ENCODE results near the gene SLC7A10.

SLC7A10 gene

DNA sequence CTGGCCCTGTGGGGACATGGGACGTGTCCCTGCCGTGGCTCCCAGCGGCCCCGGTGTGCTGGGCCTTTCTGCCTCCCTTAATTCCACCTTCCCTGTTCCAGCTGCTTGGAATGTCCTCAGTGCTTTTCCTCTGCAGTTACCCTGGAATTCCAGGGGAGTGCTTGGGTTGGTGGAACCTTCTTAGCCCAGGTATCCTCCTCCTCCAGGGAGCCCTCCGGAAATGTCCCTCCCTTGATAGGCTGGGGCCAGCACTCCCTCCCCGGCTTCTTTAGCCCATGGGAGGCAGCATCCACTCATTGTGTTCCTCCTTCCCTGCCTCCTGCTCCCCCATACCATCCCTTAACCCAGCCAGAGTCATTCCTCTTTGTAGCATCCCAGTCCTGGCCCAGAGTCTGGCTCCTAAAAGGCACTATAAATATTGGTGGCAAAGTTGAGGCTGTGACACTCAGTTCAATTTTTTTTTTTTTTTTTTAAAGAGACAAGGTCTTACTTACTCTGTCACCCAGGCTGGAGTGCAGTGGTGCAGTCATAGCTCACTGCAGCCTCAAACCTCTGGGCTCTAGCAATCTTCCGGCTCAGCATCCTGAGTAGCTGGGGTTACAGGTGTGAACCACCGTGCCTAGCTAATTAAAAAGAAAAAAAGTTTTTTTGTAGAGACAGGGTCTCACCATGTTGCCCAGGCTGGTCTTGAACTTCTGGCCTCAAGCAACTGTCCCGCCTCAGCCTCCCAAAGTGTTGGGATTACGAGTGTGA is 13.7 kb upstream of the SLC7A10 start:
- no peak for DNase-seq (ENCODE audit: low read depth)
- H3K4me3 ChIP-seq (ENCODE audit: low read depth, low read length), result no peak overlapping the region
- TF ChIP-seq CTCF (IDR thresholded peaks at IDR 0.05; ENCODE audit: low read depth, low read length, missing control alignments), result no peak

DNA sequence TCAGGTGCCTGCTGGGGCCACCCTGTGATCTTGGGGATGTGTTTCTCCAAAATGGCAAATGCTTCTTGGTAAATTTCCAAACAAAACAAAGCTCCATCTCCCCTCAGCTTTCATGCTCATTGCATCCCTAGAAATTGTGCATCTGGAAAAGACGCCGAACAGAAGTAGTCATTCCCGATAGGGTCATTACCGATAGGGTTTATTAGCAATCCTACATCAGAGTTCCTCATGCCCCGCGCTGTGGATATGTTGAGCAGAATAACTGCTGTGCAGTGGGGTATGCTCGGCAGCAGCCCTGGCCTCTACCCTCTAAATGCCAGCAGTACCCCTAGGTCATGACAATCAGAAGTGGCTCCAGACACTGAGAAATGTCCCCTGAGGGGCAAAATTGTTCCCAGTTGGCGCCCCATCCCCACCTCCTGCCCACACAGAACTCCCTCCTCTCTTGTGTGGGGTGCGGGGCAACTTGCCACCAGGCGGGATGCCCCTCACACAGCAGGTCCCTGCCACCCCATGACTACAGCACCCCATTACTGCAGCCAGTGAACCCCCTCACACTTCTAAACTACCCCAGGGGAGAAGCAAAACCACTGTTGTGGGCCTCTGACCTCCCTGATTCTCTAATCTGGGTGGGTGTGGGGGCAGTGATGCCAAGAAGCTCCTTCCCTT is 13.0 kb upstream of the SLC7A10 start:
- TF ChIP-seq CTCF (IDR thresholded peaks at IDR 0.05; ENCODE audit: low read depth, low read length, missing control alignments), result no peak
- DNase-seq (ENCODE audit: low read depth), result no peak
- no peak overlapping the region for H3K4me3 ChIP-seq (ENCODE audit: low read depth, low read length)

- DNase-seq (ENCODE audit: low read depth), result no peak
- TF ChIP-seq CTCF (IDR thresholded peaks at IDR 0.05; ENCODE audit: low read depth, low read length, missing control alignments), result no peak
- H3K4me3 ChIP-seq (ENCODE audit: low read depth, low read length), result no peak overlapping the region
Measured at GRCh38 chr19:33236696-33237390, 11.2 kb upstream of the SLC7A10 start.

- peak overlapping the region; percentile 2; the same call in 1 of the 2 replicates for H3K4me3 ChIP-seq (ENCODE audit: low read depth, low read length)
Measured at GRCh38 chr19:33235996-33236350, 10.3 kb upstream of the SLC7A10 start.

GRCh38 chr19:33235269-33235995 is 9.8 kb upstream of the SLC7A10 start:
- peak; percentile 69 for DNase-seq (ENCODE audit: low read depth)
- TF ChIP-seq CTCF (IDR thresholded peaks at IDR 0.05; ENCODE audit: low read depth, low read length, missing control alignments), result peak; percentile 87
- peak overlapping the region; percentile 2 for H3K4me3 ChIP-seq (ENCODE audit: low read depth, low read length)

More at GRCh38 chr19:33235996-33236350, 10.3 kb upstream of the SLC7A10 start:
- TF ChIP-seq CTCF (IDR thresholded peaks at IDR 0.05; ENCODE audit: low read depth, low read length, missing control alignments), result peak; percentile 13
- DNase-seq (ENCODE audit: low read depth), result no peak

GRCh38 chr19:33234736-33235135 is 9.1 kb upstream of the SLC7A10 start:
- H3K4me3 ChIP-seq (ENCODE audit: low read depth, low read length), result no peak overlapping the region
- TF ChIP-seq CTCF (IDR thresholded peaks at IDR 0.05; ENCODE audit: low read depth, low read length, missing control alignments), result no peak
- DNase-seq (ENCODE audit: low read depth), result no peak
